Colon (tissue), 2 donors: ENCODE data around the gene KAZALD1.

Experiments
- FAIRE-seq: peaks from 2 replicates; lab custom pipeline; 2012; peaks lifted over from hg19 to GRCh38; lab: Jason Lieb, UNC
- donor health status: control.
- donor health status: control.

Gene KAZALD1

GRCh38 chr10:101067356-101068083 is 5.7 kb downstream of the KAZALD1 start:
- no peak for FAIRE-seq

DNA sequence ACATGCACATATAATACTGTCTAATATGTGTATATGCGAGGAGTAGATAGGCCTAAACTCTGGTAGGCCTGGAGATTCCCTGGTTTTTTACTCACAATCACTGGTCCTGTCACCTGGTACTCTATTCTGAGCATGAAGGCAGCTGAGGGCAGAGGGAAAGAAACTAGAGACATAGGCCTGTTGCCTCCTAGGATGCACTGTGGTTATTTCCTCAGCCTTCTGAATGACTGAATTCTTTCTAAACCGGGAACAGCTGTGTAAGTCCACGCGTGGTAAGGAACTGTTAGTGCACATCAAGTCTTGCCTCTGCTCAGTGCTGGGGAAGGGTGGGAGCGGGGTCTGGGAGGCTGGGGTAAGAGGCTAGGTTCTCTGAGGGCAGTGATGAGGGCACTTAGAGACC is 7.7 kb downstream of the KAZALD1 start:
- FAIRE-seq, result no peak

- no peak for FAIRE-seq
Measured at GRCh38 chr10:101070098-101070497, 8.3 kb downstream of the KAZALD1 start.

DNA sequence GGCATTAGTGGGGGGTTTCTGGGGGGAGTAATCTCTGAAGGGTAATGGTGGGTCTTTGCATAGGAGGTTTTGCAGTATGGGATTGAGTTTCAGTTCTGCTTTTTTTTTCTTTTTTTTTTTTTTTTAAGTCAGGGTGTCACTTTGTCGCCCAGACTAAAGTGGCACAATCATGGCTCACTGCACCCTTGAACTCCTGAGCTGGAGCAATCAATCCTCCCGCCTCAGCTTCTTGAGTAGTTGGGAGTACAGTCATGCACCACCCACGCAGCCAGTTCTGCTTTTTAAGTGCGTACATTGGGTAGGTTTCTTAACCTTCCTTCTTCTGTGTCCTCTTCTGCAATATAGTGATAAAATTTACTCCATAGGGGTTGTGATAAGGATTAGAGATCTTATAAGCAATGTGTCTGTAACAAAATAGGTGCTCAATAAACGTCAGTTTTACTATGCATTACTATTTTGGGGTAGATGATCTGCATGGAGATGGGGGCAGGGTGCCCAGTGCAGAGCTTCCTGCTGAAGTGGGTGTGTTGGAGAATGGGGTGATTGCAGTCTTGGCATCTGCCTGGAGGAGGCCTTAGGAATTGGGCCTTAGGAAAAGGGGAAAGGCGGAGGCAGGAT is 9.6 kb downstream of the KAZALD1 start:
- FAIRE-seq, result no peak

DNA sequence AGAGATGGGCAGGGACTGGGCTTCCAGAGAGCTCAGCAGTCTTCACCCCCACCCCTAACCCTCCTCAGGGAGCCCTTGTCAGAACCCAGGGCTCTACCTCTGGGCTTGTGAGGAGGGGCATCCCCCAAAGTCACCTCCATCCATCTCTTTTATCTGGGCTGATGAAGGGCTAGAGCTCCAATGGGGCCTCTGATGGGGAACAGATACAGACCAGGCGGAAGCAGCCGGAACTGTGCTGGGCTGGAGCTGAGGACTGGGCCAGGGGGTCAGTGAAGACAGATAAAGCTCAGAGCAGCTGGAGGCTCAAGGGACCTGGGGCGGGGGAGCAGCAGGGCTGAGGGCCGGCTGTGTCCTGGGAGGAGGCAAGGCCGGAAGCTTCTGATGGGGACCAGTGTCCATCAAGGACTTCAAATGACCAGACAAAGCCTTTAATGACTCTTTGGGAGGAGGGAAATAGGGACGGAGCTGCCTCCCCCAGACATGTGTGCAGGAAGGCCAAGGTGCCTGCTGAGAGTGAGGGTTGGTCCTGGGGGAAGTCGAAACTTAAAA is 10.2 kb downstream of the KAZALD1 start:
- no peak for FAIRE-seq

- no peak for FAIRE-seq
Measured at GRCh38 chr10:101072923-101073322, 11.1 kb downstream of the KAZALD1 start.

DNA sequence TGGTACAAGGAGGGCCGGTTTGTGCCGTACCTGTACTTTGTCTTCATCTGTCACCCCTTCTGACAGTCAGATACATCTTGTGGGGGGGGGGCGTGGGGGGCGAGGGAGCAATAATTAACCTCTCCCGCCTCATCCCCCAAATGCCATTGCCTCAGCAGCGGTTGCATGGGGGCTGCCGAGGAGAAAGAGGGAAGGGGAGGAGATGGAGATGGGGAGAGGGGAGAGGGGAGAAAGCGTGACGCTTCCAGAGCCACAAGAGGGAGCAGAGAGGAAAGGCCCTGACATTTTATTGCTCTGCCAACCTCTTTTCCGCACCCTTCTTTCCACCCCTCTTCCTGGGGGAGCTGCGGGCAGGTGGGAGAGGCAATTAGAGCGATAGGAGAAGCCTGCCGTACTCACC is 11.8 kb downstream of the KAZALD1 start:
- FAIRE-seq, result no peak

- FAIRE-seq, result no peak
Measured at GRCh38 chr10:101075775-101076174, 14.0 kb downstream of the KAZALD1 start.

- FAIRE-seq, result no peak
Measured at GRCh38 chr10:101076630-101077029, 14.8 kb downstream of the KAZALD1 start.

GRCh38 chr10:101079874-101080273 is 18.1 kb downstream of the KAZALD1 start:
- FAIRE-seq, result no peak

DNA sequence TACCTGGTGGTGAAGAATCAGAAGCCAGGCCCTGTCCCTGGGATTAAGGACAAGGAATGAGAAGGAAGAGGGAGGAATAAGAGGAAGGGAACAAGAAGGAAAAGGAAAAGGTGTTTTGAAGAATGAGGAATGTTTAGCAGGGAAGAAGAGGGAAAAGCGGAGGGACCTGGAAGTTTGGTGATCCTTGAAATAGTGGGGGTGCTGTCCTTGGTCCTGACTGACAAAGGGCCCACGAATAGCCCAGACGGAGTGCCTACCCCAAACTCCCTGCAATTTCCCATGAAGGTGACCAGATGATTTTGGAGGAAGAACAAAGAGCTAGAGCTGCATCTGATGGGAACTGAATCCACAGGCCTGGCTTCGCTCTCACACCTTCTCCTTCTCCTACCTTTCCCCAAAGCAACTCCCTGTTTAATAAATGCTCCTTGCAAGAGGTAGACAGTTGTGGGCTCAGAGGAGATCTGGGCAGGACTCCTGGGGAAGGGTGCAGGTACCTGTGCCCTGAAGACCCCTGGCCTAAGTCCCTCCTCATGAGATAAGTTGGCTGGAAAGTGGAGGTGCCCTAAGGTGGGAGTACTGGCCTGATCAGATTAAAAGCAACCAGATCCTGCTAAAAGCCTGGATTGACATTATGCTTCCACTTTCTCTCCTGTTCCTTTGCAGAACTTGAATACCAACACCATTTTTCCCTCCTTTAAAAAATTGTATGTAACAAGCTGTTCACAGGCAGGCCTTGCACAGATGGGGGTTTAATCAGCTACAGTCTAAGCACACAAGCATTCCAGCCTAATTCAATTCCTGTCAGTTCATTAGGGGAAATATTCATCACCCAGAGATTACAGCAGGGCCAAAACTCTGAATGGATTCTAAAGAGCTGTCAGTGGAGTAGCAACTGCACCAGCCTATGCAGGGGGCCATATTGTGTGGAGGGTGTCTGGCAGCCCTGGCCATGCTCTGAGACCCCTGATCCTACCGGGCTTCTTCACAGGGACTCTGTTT is 19.4 kb downstream of the KAZALD1 start:
- no peak for FAIRE-seq

GRCh38 chr10:101085846-101086245 is 24.1 kb downstream of the KAZALD1 start:
- no peak for FAIRE-seq

- FAIRE-seq, result no peak
Measured at GRCh38 chr10:101087376-101087775, 25.6 kb downstream of the KAZALD1 start.

- FAIRE-seq, result no peak
Measured at GRCh38 chr10:101087965-101088364, 26.2 kb downstream of the KAZALD1 start.

DNA sequence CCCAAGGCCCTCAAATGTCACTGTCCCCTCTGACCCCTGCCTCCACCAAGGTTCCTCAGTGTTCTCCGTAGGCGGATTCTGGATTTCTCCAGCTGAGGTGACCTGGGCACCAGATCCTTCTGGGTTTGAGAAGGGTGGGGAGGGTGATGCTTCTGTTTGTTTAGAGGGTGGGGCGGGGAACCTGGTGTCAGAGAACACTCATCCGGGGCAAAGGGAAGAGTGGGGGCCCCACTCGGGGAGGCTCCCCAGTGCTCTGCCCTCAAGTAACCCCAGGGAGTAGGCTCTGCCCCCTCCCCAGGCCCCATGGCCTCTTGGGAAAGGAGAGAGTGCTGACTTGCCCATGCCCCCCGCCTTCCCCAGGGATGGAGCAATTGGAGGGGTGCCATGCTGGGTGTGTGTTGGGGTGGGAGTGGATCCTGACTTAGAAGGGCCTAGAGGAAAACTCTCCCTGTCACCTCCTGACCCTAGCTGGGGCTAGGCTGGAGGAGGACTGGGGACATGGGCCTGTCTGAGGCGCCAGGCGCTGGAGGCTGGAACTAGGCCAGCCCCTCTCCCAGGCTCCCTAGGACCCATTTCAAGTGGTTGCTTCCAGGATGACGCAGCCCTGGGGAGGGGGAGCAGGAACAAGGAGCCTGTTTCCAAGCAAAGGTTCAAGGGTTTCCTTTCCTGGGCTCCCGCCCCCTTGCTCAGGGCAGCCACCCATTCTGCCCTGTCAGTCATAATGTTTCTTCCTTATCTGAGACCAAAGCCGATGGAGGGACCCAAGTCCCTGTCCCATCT is 27.9 kb downstream of the KAZALD1 start:
- no peak for FAIRE-seq

DNA sequence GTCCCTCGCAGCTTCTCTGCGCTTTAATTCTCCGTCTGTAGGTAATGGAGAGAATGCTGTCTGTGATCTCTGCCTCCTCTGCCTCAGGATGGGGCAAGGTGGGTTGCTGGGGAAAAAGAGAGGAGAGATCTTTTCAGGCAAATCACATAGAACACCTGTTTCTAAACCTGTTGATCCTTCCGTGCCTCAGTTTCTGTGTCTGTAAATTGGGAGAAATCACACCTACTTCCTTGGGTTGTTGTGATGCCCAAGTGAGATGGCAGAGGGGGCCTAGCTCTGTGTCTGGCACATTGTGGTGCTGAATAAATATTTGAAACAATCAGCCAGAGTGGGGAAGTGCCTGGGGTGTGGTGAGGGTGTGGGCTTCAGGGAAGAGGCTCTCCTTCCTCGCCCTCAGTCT is 28.8 kb downstream of the KAZALD1 start:
- FAIRE-seq, result no peak

DNA sequence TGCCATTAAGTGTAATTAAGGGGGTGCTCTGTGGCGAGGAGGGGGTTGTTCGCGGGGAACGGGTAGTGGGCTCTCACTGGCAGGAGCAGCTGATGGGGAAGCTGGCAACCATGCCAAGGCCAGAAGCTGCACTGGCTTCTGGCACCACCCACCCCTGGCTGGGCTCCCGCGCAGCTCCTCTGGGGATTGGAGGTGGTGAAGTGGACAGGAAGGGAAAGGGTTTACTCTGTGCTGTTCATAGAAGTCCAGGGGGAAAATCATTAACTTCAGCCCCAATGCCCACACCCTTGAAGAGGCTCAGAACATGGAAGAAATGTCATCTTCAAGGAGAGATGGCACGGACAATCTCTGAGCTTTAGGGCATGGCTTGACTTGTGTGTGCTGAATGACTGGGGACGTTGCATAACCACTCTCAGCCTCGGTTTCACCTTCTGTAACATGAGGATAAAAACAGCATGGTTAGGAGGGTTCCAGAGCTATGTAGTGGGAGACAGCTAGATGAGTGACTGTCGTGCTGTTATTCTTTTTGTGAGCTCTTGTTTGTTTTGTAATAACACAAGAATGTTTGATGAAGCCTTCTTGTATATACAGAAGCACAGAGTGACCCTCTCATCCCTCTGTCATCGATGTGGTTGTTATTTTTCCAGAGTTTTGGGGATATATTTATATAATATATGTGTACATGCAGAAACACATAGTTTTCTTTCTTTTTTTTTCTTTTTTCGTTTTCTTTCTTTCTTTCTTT is 29.9 kb downstream of the KAZALD1 start:
- FAIRE-seq, result no peak

GRCh38 chr10:101092881-101093354 is 31.1 kb downstream of the KAZALD1 start:
- no peak for FAIRE-seq

GRCh38 chr10:101094121-101094879 is 32.5 kb downstream of the KAZALD1 start:
- FAIRE-seq, result no peak

- FAIRE-seq, result no peak
Measured at GRCh38 chr10:101095004-101095403, 33.2 kb downstream of the KAZALD1 start.
